HCEC 1CT (cell line): Measurements from ENCODE around the gene MINDY4.

Source experiments
- DNase-seq: peaks from one replicate; pipeline ENCODE4 v3.0.0-alpha.2; 2017

Gene MINDY4

DNA sequence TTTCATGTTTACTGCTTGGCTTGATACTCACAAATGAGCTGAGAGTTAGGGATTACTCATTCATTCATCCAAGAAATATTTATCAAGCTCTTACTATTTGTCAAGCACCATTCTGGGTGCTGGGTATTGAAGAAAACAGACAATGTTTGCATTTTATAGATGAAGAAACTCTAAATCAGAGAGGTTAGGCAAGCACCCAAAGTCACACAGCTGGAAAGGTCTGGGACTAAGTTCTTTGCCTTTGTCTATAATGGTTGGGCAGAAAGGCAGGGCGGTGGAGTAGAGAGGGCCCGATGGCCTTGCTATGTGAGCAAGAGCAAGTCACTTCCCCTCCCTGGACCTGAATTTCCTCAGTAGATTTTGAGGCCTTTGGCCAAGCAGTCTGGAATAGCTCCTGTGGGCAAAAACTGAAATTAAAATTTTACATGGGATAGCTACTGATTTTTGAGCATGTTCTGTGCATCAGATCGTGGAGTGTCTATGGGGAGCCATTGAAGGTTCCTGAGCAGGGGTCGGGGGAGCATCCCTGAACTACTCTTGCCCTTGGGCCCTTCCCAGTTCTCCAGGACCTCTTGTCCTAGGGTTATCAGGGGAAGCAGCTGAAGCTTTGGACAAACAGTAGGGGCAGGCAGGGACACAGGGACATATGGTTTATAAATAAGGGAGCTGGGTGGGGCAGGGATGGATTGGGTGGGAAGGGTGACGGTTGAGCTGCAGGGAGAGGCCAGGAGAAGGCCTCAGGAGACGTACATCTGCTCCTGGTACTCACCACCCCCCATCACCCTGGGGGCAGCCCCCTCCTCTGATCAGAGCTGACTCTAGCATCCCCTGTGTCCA is 163.7 kb downstream of the MINDY4 start:
- DNase-seq = no peak

DNA sequence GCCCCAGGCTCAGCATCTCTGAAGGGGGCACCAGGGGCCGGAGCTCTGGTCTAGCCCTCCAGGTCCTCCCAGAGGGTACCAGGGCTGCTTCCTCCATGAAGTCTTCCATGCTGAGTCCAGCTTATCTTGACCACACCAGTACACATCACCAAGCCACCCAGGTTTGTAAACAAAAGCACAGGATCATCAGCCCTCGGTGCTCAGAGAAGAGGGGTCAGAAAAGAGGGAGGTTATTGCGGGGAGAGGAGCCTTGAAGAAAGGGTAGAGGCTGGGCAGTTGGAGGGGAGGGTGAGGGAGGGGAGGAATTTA is 164.3 kb downstream of the MINDY4 start:
- no peak for DNase-seq

DNA sequence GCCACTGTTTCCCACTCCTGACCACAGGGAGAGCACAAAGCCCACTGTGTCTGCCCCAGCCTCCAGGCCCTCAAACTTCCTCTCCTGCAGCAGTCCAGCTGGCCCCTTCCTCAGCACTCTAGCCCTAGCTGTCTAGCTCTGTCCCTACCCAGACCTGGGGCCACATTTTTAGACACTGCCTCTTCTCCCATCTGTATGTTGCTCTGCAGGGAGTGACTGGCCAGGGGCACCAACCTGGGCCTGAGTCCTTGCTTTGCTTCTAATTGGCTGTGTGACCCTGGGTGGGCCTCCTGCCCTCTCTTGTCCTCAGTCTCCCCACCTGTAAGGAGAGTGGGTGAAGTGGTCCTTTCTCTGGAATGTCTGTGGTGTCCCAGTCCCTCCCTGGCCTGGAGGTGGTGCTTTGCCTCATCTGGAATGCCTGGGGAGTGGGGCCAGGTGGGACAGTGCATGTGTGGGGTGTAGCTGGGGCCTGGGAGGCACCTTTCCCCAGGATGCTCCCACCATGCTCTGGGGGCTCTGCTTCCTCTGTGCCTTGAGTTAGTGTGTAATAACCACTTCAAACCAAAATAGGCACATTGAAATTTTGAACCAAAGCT is 165.5 kb downstream of the MINDY4 start:
- DNase-seq = no peak

DNA sequence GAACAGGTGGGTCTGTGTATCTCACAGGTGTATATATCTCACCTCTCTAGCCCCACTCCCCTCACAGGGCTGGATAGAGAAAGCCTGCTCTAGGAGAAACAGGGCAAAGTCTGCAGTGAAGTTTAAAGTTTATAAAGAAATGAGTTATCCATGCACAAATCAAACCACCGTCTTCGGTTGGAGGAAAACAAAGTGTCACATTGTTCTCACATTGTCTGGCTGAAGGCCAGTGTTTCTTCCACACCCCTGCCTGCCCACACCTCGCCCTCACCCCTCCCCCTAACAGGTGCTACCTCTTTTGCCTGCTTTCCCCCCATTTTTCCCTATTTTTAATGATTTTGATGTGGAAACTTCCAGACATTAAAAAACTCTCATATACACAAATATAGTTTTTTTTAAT is 166.2 kb downstream of the MINDY4 start:
- no peak for DNase-seq

DNA sequence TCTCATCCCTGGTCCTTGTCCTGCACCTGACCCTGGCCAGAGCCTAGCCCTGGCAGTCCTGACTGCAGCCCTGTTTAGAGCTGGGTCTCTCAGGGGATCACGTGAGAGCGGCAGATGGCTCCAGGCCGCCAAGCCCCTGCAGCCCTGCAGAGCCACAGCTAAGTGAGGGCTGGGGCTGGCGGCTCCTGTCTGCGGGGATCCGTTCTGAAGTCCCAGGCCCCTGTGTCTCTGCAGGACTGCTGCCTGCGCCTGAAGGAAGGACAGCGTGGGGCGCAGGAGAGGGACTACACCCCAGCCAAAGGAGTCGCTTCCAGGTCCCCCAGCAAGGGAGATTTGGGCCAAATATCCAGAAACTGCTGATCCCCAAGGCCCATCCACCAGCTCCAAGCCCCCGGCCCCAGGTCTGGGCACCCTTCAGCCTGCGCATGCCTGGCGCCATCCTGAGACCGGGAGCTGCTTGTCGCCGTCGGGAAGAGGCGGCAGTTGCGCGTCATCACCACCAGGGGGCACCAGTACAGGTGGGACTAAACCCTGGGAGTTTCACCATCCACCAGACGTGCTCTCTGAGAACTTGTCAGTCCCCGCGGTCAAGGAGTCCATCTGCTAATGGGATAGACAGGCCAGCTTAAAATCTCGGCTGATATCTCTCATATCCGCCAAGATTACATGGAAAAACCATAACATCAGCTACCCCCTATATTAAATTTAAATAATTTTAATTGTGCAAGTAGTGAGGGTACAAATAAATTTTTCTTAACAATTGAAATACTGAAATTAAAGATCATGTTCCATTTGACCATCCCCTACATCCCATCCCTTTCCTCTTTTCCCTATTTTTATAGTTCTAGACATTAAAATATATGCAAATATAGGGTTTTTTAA is 167.5 kb downstream of the MINDY4 start:
- DNase-seq = peak; percentile 51

DNA sequence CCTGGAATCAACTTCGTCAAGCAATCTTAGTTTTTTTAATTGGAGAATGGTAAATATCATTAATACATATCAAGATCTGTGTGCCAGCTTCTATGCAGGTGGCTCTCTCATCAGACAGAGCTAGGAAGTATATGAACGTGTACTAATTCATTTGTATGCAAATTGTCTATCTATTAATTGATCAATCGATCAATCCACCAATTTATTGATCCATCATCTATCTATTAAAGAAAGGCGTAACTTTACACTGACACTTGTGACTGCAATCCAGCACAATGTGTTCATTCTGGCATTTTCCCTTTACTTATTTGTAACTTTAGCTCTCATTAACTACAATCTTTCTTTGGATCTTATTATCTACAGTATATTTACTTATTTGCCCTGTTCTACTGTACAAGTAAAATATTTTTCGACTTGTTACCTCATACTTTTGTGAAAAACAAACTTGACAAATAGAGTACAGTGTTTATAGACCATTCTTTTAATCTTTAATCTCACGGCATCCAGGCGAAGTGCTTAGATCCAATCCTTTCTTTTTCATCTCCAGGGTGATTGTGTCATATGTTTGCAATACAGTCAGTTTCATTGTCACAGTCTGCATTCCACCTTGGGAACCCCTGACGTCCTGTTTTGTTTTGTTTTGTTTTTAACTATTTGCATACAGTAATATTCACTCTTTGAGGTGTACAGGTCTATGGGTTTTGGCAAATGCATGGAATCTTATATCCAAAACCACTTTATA is 170.5 kb downstream of the MINDY4 start:
- no peak for DNase-seq
